HG02588 (cell line): Measurements from ENCODE around the gene TCF7L1.

Source experiments
- ATAC-seq: cut with Tn5 transposase; IDR thresholded peaks from one replicate; pipeline ENCODE4 v1.9.1; 2021; ENCODE audit warnings: mild to moderate bottlenecking, moderate library complexity; ENCODE audit not compliant: unreplicated experiment

Gene TCF7L1

DNA sequence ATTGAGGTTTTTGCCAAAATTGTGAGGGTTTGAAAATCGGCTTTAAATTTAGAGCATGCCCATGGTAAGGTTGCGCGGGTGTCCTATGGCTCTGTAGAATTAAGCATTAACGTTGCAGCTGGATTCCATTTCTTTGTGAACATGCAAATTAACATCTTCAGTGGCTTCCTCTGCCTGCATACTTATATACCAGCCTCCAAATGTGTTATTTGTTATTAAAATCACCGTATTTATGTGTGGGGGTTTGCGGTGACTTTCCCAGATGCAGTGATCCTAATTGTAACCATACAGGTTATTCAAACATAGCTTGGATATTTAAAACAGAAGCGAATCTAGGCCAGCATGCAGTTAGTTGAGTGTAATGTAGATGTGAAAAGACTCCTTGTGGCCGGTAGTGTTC lies 114.4 kb downstream of the TCF7L1 start:
- no peak for ATAC-seq

DNA sequence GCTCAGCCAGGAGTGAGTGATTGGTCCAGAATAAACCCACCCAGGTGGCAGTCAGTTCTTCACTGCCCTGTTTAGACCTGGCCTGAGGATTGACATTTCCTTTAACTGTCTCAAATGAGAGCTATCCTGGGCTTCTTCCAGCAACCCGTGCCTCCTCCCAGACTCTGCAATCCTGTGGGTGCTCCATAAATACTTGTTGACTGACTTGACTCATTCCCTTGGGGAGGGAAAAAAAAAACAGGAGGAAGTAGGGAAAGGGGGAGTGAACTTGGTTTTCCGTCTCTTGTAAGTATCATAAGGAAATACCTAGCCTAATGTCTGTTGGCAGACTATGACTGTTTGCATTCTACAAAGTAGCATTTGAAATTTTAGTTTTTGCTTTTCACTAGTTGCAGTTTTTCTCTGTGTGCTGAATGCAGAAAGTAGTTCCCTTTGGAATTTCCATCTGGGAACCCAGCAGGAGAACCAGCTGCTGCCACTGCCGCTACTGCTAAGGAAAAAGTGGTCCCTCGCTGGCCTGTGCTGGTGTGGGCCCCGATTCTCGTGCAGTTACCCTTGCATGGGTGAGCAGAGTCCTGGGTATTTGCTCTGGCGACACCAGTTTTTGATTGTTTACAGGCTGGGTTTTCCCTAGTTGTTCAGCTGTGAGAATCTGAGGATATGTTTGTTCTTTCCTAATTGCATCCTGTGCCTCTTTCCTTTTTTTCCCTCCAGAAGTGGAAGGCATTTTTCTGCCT lies 115.7 kb downstream of the TCF7L1 start:
- no peak for ATAC-seq

DNA sequence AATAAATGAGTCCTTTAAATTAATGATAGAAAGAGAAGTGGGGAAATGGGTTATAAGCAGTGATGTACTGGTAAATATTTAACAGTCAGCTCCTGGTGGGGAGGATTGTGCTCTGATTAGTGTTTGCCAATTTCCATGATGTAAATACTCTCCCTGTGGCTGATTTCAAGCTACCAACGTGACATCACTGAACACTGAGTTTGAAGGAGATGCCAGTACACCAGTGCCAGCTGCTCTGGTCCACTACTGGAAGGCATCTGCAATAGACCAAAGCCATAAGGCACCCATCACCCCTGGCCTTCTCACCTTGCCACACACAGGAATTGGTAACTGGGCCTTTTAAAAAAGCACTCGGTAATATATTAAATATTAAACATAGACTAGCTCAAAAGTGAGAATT lies 116.9 kb downstream of the TCF7L1 start:
- ATAC-seq: no peak

DNA sequence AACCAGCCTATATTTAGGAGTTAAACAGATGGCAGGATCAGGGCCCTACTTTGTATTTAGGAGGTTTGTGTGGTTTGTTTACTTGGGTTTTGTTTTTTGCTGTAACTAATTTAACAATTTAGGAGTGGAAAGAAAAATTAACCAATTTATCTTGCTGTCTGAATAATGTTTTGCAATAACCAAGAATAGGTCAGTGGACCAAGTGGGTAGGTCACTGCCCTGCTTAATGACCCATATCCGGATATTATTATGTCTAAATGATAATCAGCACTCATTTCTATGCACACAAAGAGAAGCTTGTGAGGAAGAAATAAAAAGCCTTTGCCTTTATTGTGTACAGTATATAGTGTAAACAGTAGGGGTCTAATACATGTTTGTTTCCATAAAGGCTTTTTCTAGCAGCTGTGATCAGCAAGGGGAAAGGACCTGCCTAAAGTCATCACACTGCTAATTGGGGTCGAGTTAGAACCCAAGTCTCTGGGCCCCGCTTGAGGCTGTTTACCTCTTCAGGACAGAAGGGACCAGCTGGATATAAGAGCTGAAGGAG lies 118.0 kb downstream of the TCF7L1 start:
- ATAC-seq: no peak

DNA sequence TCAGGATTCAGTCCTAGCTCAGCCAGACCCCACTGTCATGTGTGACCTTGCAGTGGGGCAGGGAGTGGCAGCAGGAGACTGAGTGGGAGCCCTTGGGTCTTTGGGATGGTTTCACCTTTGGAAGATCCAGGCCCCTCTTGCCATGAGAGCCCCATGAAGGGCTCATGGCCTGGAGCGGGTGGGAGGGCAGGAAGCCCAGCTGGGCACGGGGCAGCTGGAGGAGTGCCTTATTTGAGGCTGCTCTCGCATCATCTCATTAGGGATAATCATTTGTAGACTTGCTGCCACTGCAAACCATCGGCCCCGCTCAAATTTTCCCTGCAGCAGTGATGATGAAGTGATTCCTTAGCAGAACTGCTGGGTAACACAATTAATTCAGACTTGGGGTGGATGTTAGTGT lies 120.7 kb downstream of the TCF7L1 start:
- ATAC-seq: no peak

DNA sequence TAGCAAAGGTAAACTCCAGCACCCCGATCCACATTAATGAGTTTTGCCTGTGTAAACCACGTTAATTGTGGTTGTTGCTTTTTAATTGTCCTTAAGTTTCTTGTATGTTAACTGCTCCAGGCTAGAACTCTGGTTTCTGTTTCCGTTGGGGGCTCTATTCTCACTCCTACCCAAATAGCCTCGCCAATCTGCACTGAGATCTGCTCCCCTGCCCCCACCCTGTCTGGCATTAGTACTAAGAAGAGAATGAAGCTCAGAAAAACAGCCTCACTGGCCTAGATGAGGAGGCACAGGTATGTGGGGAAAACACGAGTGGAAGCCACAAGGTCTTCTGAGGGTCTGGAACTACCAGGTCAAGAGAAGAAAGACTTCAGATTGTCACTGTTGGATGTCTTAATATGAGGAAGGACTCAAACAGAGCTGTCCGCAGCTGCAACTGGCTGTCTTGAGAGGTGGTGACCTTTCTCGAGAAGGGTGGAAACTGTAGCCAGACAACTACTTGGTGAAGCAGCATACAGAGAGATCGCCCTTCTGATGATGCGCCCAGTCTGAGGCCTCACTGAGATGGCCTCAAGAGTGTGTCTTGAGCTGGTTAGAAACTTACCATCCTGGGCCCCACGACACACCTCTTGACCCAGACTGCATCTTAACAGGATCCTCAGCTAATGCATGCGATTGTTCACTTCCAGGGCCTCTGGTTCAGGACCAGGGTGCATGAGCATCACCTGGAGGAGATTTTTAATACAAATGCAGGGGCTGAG lies 121.5 kb downstream of the TCF7L1 start:
- ATAC-seq: no peak

DNA sequence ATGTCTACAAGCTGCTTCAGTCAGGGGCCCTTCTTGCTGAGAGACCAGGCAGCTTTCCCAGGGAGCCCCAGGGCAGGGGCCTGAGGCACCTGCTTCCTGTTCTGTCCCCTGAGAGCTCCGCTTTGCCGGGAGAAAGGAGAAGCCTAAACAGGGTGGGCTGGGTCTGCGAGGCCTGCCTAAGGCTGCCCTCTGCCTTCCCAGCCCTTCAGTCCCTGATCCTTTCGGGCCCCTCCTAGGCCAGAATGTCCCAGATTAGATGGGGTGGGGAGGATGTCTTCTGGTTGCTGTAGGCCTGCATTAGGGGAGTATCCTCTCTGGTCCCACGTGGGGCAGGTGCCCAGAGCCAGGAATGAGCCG lies 122.2 kb downstream of the TCF7L1 start:
- no peak for ATAC-seq

DNA sequence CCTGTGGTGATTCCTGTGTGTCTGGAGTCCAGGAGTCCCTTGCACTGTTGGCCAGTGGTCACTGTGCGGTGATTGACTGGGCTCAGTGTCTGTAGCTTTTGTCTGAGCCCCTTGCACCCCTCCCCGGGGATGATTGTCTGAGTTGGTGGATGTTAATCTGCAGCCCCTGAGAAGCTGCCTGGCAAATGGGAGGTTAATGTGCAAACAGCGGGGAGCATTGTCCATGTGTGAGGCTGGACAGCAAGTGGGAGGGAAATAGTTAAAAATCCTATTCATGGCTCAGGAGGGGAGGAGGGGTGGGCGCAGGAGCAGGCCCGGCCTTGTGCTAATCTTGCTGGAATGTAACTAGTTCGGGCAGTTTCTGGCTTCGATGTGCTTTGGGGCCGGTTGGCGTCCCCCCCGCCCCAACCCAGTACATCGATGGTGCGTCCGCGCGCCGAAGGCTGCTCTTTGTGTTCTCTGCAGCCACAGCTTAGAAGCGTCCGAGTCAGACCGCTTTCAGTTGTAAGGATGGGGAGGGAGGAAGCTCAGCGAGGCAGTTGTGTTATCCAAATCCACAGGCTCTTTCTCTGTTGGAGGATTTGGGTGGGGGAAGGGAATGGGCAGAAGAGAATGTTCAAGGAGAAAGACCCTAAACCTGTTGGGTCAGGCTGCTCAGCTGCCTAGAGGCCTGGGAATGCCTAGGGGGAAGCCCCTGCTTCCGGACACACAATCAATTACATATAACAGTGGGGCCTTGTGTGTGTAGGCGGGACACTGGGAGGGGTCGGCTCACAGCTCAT lies 122.8 kb downstream of the TCF7L1 start:
- no peak for ATAC-seq

DNA sequence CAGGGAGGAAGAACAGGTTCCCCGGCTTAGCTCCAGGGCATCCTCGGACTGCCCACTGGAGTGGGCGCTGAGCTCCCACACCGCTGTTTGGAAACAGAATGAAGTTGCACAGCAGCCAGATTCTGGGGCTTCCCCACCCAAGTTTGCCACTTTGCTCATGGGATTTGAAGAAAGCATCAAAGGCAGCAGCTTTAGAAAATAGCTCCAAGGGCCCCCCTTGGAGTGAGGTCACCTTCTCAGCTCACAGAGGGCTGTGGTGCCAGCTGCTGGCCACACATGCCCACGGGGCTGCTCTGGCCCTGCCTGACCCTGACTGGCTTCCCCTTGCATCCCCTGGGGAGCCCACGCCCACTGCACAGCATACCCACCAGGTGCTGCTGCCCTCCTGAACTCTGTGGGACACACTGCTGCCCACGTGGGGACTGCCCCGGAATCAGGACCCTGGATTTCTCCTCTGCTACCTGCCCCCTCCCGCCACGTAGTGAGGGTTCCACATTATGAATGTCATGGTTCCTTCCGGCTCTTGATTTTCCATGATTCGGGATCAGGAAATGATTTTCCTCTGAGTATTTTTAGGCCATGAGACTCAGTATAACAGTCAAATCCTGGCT lies 124.3 kb downstream of the TCF7L1 start:
- ATAC-seq: no peak

DNA sequence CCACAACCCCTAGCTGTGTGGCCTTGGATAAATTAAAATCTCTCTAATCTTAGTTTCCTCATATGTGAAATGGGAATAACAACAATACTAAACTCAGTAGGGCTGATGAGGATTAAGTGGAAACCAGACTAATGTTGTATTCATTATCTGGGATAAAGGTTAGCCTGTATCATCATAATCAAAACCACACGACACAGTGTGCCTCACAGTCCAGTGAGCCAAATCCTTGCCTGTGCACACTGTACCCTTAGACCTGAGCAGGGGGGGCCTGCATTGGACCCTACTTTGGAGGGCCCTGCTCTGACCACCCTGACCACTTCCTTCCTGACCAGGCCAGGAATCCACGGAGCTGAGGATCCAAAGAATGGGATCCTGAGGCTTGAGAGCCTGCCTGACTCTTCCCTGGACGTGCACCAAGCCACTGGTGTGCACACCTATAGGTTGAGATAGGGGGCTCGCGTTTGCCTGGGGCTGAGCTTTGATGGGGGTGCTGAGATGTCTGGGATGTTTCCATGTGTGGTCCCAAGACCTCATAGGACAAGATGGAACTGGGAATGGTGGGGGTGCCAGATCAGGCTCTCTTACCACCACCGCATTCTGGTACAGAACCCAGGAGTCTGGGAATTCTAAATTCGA lies 124.9 kb downstream of the TCF7L1 start:
- ATAC-seq: no peak

DNA sequence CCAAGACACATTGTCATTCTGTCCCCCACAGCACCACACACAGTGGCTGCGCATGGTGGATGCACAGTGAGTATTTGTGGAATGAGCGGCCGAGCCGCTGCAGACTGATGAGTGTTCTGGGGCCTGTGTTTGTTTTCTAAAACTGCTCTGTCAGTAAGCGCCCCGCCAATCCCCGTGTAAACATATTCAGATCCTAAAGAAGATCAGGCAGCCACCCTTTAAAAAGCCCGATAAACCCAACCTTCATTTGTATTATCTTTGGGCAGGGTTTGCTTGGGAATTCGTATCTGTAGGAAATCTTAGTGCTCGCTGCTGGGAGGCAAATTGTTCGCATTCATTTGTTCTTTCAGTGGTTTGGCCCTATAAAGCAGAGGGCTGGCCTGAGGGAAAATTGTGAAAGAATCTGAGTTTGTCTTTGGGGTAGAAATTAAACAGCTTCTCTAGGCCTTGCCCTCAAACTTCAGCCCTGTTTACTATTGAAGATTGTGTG lies 126.0 kb downstream of the TCF7L1 start:
- ATAC-seq: no peak

DNA sequence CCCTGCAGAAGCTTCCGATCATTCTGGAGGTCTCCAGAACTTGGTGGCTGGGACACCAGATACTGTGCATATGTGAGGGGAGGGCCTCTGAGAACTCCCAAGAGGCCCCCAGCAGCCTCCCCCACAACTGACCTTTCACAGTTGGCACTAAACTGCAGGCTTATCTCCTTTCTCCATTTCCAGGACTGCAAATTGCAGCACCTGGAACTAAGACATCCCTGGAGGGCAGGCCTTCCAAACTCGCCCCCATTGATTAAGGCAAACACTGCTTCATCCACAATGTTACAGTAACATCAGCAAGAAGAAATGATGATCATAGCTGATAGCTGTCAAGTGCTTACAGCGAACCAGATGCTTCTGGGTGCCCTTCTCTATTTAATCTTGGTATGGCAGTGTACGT lies 126.7 kb downstream of the TCF7L1 start:
- ATAC-seq: no peak

DNA sequence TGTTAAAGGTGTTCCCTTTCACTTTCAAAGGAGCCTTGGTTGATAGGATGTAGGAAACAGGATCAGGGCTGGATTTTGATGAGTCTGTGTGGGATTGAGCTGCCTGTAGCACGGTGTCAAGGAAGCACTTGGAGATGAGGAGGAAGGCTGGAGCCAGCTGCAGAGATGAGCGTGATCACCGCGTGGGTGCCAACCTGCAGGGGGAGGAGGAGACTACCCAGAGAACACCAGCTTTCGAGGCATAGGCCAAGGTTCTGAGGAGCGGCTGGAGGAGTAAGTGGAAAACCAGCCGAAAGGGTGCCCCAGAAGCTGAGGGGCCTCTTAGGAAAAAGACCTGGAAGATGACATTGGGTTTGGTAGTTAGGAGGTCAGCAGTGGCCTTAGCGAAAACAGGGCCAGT lies 130.4 kb downstream of the TCF7L1 start:
- no peak for ATAC-seq

DNA sequence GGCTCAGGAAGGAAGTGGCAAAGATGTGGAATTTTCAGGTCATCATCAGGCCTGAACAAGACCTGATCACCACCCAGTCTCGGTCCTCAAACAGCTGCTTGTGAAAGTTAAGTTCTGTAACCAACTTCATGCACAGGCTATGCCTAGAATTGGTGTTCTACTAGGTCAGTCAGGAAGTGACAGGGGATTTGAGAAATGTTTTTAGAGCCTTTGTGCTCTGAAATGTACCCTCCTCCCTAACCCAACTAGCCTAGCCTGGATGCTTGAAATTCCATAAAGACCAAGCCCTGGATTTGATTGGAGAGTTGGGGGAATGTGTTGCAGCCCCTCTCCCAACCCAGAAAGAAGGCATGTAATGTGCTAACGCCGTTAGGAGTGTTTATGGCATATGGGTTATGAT lies 131.3 kb downstream of the TCF7L1 start:
- ATAC-seq: no peak

DNA sequence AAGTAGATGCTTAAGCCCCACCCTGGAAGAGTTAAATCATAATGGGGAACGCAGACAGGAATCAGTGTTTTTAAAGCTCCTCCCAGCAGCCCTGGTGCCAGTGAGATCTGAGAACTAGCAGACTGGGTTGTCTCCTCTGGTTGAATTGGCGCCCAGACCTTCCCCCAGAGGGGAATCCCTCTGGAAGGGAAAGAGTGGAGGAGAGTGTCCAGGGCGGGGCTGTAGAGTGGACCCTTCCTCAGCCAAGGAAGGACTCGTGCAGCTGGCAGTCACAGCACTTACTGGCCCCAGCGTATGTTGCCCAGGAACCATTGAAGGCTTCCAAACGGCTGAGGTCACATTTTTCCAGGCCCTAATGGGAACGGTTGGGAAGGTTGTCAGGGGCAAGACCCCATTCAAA lies 132.1 kb downstream of the TCF7L1 start:
- ATAC-seq: no peak

DNA sequence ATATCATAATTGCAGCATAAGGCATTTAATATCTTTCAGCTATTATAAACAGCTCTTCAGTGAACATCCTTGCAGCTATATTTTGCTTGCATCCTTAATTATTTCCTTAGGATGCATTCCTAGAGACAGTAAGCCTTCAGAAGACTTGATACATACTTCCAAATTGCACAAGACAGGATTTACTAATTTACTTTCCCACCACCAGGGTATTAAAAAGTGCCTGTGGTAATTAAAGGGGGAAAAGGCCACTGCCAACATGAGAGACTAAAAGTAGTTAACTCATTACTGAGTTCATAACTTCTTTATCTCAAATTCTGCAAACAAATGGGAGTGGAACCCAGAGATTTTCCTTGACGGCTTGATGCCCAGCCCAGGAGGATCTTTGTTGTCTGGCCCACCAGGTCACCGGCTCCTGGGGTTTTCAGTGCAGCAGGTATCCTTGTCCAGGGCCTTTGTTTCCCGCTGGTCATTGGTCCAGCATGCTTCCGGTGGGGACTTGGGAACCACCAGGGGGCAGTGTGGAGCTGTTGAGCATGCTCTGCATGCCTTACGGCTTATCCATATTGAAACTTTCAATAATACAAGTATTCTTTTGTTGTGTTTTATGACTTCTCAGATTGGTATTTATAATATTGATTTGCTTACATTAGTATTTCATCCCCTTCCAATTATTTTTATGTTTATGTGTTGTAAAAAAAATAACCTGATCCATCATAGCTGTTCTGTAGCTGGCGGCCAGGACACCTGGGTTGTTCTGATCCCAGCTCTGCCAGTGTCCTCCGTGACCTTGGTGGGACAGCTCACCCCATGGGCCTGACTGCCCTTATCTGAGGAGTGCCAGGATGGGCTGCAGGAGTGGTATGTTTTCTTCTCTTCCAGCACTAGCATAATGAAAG lies 133.2 kb downstream of the TCF7L1 start:
- no peak for ATAC-seq

DNA sequence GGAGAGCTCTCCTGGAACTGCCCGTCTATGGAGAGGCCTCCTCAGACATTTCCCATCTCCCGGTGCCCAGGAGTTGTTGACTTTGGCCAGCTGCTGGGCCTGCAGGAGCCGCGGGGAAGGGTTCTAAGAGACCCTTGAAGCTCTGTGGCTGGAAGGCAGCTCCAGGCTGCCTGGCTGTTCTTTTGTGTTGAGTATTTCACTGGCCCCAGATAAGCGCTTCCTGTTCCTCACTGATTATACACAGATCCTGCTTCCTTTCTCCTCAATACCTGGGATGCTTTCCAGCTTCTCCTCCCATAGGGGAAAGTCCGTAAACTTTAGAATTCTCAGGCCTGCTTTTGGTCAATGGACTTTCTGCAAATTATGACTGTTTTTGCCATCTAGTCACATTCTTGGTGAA lies 136.8 kb downstream of the TCF7L1 start:
- no peak for ATAC-seq

DNA sequence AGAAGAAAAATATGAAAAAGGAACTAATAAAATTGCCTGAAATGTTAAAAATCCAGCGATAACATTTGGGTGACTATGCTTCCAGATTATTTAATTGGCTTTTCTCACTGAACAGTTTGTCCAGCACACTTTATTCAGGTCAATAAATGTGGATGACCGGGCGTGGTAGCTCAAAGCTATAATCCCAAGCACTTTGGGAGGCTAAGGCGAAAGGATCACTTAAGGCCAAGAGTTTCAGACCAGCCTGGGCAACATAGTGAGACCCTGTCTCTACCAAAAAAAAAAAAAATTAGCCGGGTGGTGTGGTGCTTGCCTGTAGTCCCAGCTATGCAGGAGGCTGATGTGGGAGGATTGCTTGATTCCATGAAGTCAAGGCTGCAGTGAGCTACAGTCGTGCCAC lies 139.2 kb downstream of the TCF7L1 start:
- ATAC-seq: no peak
